Measurements from ENCODE around the gene TSPO2. TPM values are rescaled to one million over a fixed set of nuclear protein-coding genes. Genes with fewer than 3 reads are reported as not detected.

Gene TSPO2
- total and polyA plus RNA-seq, 9 of the 15 experiments (the other 6 are each of a cell fraction or from before 2014, with no cell fraction given), result not detected

DNA sequence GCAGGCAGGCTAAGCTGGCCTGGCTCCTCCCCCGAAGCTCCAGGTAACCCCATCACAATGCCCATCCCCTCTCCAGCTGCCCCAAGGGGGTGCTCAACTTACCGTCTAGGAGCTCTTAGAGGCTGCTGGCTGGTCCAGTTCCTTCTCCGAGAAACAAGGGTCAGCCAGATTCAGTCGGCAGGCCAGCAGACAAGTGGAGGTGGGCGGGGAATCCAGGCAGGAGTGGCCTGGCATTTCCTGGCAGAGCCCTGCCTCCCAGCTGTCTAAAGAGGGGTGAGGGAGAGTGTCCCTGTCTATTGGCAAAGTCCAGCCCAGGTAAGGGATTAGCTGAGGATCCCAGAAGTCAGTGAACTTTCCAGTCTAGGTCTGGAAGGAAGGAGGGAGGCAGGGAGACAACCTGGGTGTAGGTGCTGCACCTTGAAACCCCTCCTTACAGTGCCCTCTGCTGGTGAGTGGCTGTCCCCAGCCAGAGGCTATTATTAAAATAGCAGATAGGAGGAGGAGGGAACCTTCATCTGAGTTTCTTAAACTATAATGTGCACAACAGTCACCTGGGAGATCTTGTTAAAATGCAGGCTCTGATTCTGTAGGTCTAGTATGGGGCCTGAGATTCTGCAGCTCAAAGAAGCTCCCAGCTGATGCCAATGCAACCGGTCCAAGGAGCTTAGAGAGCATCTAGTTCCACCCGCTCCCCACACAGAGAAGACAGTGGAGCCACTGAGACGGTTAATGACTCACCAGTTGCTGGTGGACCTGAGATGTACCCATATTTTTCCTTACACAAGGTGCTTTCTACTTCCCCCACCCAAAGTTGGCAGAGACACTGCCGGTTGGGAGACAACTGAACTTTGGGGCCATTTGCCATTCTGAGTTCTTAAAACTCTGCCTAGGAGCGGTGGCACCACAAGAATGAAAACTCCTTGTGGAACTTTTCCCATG, 2.9 kb upstream of the TSPO2 start, which contains the start of gene UNC5CL (continued):
- TF ChIP-seq FOSL1 (tag; conservative IDR thresholded peaks at IDR 0.05) (0 out of 2 replicates have a peak, but pooled peaks have one; percentile 31), KLF16 (IDR thresholded peaks at IDR 0.05) (peak; percentile 62; the same call in 1 of the 2 replicates), FOXM1 (IDR thresholded peaks at IDR 0.05; ENCODE audit: low read depth) (no peak), FOXM1 (CRISPR knock-in tag; IDR thresholded peaks at IDR 0.05; ENCODE audit: low read depth) (no peak), SMC3 (conservative IDR thresholded peaks at IDR 0.05; ENCODE audit: insufficient read depth, low read depth, low read length) (peak; percentile 63; the same call in 1 of the 2 replicates)
- TF ChIP-seq, protein P1, sequence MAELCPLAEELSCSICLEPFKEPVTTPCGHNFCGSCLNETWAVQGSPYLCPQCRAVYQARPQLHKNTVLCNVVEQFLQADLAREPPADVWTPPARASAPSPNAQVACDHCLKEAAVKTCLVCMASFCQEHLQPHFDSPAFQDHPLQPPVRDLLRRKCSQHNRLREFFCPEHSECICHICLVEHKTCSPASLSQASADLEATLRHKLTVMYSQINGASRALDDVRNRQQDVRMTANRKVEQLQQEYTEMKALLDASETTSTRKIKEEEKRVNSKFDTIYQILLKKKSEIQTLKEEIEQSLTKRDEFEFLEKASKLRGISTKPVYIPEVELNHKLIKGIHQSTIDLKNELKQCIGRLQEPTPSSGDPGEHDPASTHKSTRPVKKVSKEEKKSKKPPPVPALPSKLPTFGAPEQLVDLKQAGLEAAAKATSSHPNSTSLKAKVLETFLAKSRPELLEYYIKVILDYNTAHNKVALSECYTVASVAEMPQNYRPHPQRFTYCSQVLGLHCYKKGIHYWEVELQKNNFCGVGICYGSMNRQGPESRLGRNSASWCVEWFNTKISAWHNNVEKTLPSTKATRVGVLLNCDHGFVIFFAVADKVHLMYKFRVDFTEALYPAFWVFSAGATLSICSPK (IDR thresholded peaks at IDR 0.05; ENCODE audit: borderline replicate concordance), result no peak

Data from K562 (cell line).